GM23248 (cell line): ENCODE data around the gene NUDT19. TPM values are rescaled to one million over a fixed set of nuclear protein-coding genes. Genes with fewer than 3 reads are reported as not detected.
"Not testable (repeated sequence)": the region's sequence is repeated elsewhere in the genome, so short reads cannot be mapped to it uniquely, and the experiment has no call there.

ENCODE experiments used
- DNase-seq: peaks from one replicate; pipeline ENCODE4 v3.0.0-alpha.2; 2015
- H2AFZ ChIP-seq: fragments of 200-600 bp; sonication (generic); 2 replicates; pipeline ENCODE4 v1.6.1; 2016; ENCODE audit warnings: antibody characterized with exemption
- H3F3A ChIP-seq: fragments of 200-600 bp; sonication (generic); 2 replicates; pipeline ENCODE4 v1.6.1; 2016; ENCODE audit warnings: mild to moderate bottlenecking, antibody characterized with exemption, mixed run types; ENCODE audit not compliant: insufficient read depth
- H3K27ac ChIP-seq: fragments of 200-600 bp; sonication (generic); 2 replicates; pipeline ENCODE4 v1.5.1; 2016; ENCODE audit warnings: mild to moderate bottlenecking
- H3K27me3 ChIP-seq: fragments of 200-600 bp; sonication (generic); replicated peaks from 2 replicates; pipeline ENCODE4 v1.6.1; 2016; ENCODE audit warnings: mild to moderate bottlenecking; ENCODE audit not compliant: insufficient read depth
- H3K36me3 ChIP-seq: fragments of 200-600 bp; sonication (generic); 2 replicates; pipeline ENCODE4 v1.6.1; 2016; ENCODE audit warnings: low read depth, mild to moderate bottlenecking
- H3K4me1 ChIP-seq: fragments of 200-600 bp; sonication (generic); 2 replicates; pipeline ENCODE4 v1.6.1; 2016; ENCODE audit warnings: mild to moderate bottlenecking; ENCODE audit not compliant: insufficient read depth
- H3K4me2 ChIP-seq: fragments of 200-600 bp; sonication (generic); one replicate; pipeline ENCODE4 v1.6.1; 2016; ENCODE audit warnings: mild to moderate bottlenecking; ENCODE audit not compliant: unreplicated experiment
- H3K4me3 ChIP-seq: fragments of 200-600 bp; sonication (generic); 2 replicates; pipeline ENCODE4 v1.5.1; 2016; ENCODE audit warnings: mild to moderate bottlenecking
- H3K79me2 ChIP-seq: fragments of 200-600 bp; sonication (generic); 2 replicates; pipeline ENCODE4 v1.6.1; 2016; ENCODE audit warnings: mild to moderate bottlenecking; ENCODE audit not compliant: insufficient read depth
- H3K9ac ChIP-seq: fragments of 200-600 bp; sonication (generic); 2 replicates; pipeline ENCODE4 v1.6.1; 2016; ENCODE audit warnings: mild to moderate bottlenecking
- H3K9me2 ChIP-seq: fragments of 200-600 bp; sonication (generic); 2 replicates; pipeline ENCODE4 v1.6.1; 2016; ENCODE audit warnings: mixed run types, mild to moderate bottlenecking, moderate library complexity; ENCODE audit not compliant: insufficient read depth
- H3K9me3 ChIP-seq: fragments of 200-600 bp; sonication (generic); one replicate; pipeline ENCODE4 v1.6.1; 2017; ENCODE audit warnings: low read depth
- H4K20me1 ChIP-seq: fragments of 200-600 bp; sonication (generic); 2 replicates; pipeline ENCODE4 v1.6.0; 2016; ENCODE audit not compliant: insufficient read depth
- EZH2 ChIP-seq: fragments of 200-600 bp; sonication (generic); IDR thresholded peaks from 2 replicates; pipeline ENCODE4 v1.6.1; 2018; ENCODE audit warnings: antibody characterized with exemption, mild to moderate bottlenecking; ENCODE audit not compliant: insufficient read depth, poor library complexity, severe bottlenecking
- EZH2phosphoT487 ChIP-seq: fragments of 200-600 bp; sonication (generic); IDR thresholded peaks from 2 replicates; pipeline ENCODE4 v1.6.1; 2018; ENCODE audit warnings: antibody characterized with exemption, moderate library complexity, mild to moderate bottlenecking, low read depth; ENCODE audit not compliant: insufficient read depth
- WGBS, 2 experiments: methylation state at CpG; one replicate each; pipeline ENCODE4 v1.1.6; 2015 to 2017; ENCODE audit warnings: low lambda C conversion rate in 2 of 2, low coverage in 1 of 2; ENCODE audit errors: missing lambda C conversion rate in 2 of 2; 5-methylcytosine and 5-hydroxymethylcytosine counted together
- in situ Hi-C: fragments of 300-500 bp; cut with MboI; formaldehyde crosslinking; loops from 2 replicates; pipeline ENCODE4 v1.15.0; 2020
- polyA plus RNA-seq: library from polyadenylated mRNA; unstranded; fragments of >200 nt; fragmentation: Nextera tagmentation; extraction: Ambion mirVana; gene quantifications from 2 replicates; pipeline ENCODE4 v1.2.1, GENCODE V29; 2016
- total RNA-seq: library from RNA; depleted of rRNA; stranded (reverse); fragments of >200 nt; shearing (Covaris generic); gene quantifications from 2 replicates; pipeline ENCODE4 v1.2.3, GENCODE V29; 2014

NUDT19 gene
- total and polyA plus RNA-seq, 2 experiments from 2014 or later: 18.0 to 25.1 TPM

- in situ Hi-C loops: no loop called here
- H4K20me1 ChIP-seq: no peaks in the 10 kb centered on the region
- 95 to 96% methylated on average over 11 of the region's 11 CpGs for WGBS, 2 experiments
- H3K27ac ChIP-seq: no peak overlapping the region
- no peak overlapping the region for H3K4me2 ChIP-seq
- no peaks in the 10 kb centered on the region for H3K4me1 ChIP-seq
- no peaks in the 10 kb centered on the region for H3K27me3 ChIP-seq
- no peak overlapping the region for H2AFZ ChIP-seq
- TF ChIP-seq EZH2phosphoT487 (no peak), EZH2 (no peak)
- no peak for DNase-seq
- H3F3A ChIP-seq: no peaks in the 10 kb centered on the region
- no peak overlapping the region for H3K4me3 ChIP-seq
- no peaks in the 10 kb centered on the region for H3K9me2 ChIP-seq
- H3K9ac ChIP-seq: no peak overlapping the region
- no peaks in the 10 kb centered on the region for H3K9me3 ChIP-seq
- peaks cover 17% of the 10 kb centered on the region; the same call in 1 of the 2 replicates for H3K79me2 ChIP-seq
- peaks cover 20% of the 10 kb centered on the region; the same call in 1 of the 2 replicates for H3K36me3 ChIP-seq
Observed at GRCh38 chr19:32649751-32650150, 41.9 kb upstream of the NUDT19 start.

GRCh38 chr19:32650671-32651070 is 41.0 kb upstream of the NUDT19 start:
- no peak overlapping the region for H3K4me3 ChIP-seq
- 94 to 95% methylated on average over 5 of the region's 5 CpGs for WGBS, 2 experiments
- no peaks in the 10 kb centered on the region for H3K4me1 ChIP-seq
- no peaks in the 10 kb centered on the region for H3K9me3 ChIP-seq
- H3K9me2 ChIP-seq: no peaks in the 10 kb centered on the region
- no peaks in the 10 kb centered on the region for H4K20me1 ChIP-seq
- no peak overlapping the region for H3K4me2 ChIP-seq
- no peaks in the 10 kb centered on the region for H3K27me3 ChIP-seq
- H3F3A ChIP-seq: no peaks in the 10 kb centered on the region
- DNase-seq: no peak
- TF ChIP-seq EZH2phosphoT487 (no peak), EZH2 (no peak)
- in situ Hi-C loops: no loop called here
- H3K9ac ChIP-seq: no peak overlapping the region
- no peak overlapping the region for H3K27ac ChIP-seq
- no peak overlapping the region for H2AFZ ChIP-seq
- peaks cover 26% of the 10 kb centered on the region; the same call in 1 of the 2 replicates for H3K79me2 ChIP-seq
- peaks cover 20% of the 10 kb centered on the region; the same call in 1 of the 2 replicates for H3K36me3 ChIP-seq

- no peak overlapping the region for H2AFZ ChIP-seq
- H3K36me3 ChIP-seq: peaks cover 20% of the 10 kb centered on the region; the same call in 1 of the 2 replicates
- peaks cover 34% of the 10 kb centered on the region; the same call in 1 of the 2 replicates for H3K79me2 ChIP-seq
- no peaks in the 10 kb centered on the region for H3K9me3 ChIP-seq
- TF ChIP-seq EZH2phosphoT487: no peak
- no peak for TF ChIP-seq EZH2
- H3K27me3 ChIP-seq: no peaks in the 10 kb centered on the region
- H4K20me1 ChIP-seq: no peaks in the 10 kb centered on the region
- no peak overlapping the region for H3K9ac ChIP-seq
- no peaks in the 10 kb centered on the region for H3K4me1 ChIP-seq
- in situ Hi-C loops: no loop called here
- no peaks in the 10 kb centered on the region for H3K9me2 ChIP-seq
- no peak overlapping the region for H3K27ac ChIP-seq
- H3K4me2 ChIP-seq: no peak overlapping the region
- H3F3A ChIP-seq: no peaks in the 10 kb centered on the region
- no peak overlapping the region for H3K4me3 ChIP-seq
- DNase-seq: no peak
- 89 to 96% methylated on average over 8 of the region's 8 CpGs for WGBS, 2 experiments
Observed at GRCh38 chr19:32651729-32652140, 39.9 kb upstream of the NUDT19 start.

GRCh38 chr19:32652331-32652730 is 39.3 kb upstream of the NUDT19 start:
- H3K4me1 ChIP-seq, H2AFZ ChIP-seq, DNase-seq, H3K9ac ChIP-seq, H4K20me1 ChIP-seq, H3K4me3 ChIP-seq, H3K27ac ChIP-seq, H3K9me3 ChIP-seq, in situ Hi-C loops, H3F3A ChIP-seq, H3K4me2 ChIP-seq, H3K27me3 ChIP-seq, H3K9me2 ChIP-seq: not testable (repeated sequence)
- Histone ChIP-seq H3K36me3 (peaks cover 17% of the 10 kb centered on the region; the same call in 1 of the 2 replicates), H3K79me2 (peaks cover 40% of the 10 kb centered on the region; the same call in 1 of the 2 replicates)
- 93 to 95% methylated on average over 13 of the region's 13 CpGs for whole genome bisulfite sequencing, 2 experiments
